Erythroblast (primary cell): Measurements from ENCODE around the gene UPF1.

Experiments used
- GATA1 ChIP-seq: IDR thresholded peaks from 2 replicates; pipeline ENCODE4 v1.6.1; 2011; ENCODE audit warnings: low read depth, mild to moderate bottlenecking, control low read depth, low read length, moderate library complexity
- POLR2A ChIP-seq: IDR thresholded peaks from 2 replicates; pipeline ENCODE4 v1.6.1; 2011; ENCODE audit warnings: mild to moderate bottlenecking, low read length

DNA sequence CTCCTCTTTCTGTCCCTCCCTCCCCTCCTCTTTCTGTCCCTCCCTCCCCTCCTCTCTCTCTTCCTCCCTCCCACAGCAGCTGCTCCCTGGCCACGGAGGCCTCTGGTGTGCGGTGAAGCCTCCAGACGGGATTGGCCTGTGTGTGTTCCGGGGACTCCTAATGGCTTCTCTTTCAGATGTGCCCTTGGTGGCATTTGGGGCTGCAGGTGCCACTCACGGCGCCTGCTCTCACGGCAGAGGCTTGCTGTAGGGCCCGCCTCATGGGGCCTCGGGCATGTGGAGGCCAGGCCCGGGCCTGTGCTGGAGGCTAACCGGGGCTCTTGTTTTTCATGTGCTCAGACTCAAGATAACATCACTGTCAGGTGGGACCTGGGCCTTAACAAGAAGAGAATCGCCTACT is 20.9 kb downstream of the UPF1 start:
- TF ChIP-seq POLR2A (no peak), GATA1 (no peak)
